Pericardium fibroblast (primary cell): ENCODE measurements around the gene S100A10. TPM values are rescaled to one million over a fixed set of nuclear protein-coding genes. Genes with fewer than 3 reads are reported as not detected.

ENCODE experiments used
- total RNA-seq: library from RNA; depleted of rRNA; stranded (reverse); fragments of >200 nt; gene quantifications from 2 replicates; pipeline ENCODE4 v1.2.3, GENCODE V29; 2015

Gene S100A10, protein sequence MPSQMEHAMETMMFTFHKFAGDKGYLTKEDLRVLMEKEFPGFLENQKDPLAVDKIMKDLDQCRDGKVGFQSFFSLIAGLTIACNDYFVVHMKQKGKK
- total RNA-seq = 243 and 508 TPM in 2 replicates

DNA sequence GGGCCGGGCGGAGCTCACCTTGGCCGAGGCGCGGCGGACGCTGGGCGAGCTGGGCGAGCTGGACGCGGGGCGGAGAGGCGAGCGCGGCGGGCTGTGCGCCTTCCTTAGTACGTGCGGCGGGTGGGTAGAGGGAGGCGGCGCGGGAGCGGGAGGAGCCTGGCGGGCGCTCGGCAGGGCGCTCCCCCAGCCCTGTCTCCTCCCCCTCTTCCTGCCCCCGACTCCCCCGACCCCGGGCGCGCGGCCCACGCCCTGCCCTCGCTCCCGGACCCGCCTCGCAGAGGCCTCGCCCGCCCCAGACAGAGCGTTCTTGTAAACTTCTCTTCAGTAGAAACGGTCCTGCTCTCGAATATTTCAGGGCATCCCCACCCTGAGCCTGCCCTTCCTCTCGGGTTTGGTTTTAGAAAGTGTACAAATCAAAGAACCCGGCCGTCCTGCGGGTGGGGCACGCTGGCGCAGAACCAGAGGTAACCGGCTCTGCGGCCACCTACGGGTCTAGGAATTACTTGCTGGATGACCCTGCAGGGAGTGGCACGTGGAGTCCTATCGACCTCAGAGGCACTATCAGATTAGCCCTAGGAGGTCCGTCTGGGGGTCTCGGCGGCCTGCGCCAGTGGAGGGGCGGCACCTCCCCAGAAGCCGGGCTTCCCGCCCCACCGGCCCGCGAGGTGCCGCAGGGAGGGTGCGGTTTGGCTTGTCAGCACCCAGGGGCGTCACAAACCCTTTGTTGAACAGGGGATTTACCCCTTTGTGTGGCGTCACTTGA, at the start of gene S100A10:
Gene S100A10 (minus strand): TSS at position 126 of the 763 bp plus-strand sequence. CDS start 7,629 bp downstream, outside the sequence.

DNA sequence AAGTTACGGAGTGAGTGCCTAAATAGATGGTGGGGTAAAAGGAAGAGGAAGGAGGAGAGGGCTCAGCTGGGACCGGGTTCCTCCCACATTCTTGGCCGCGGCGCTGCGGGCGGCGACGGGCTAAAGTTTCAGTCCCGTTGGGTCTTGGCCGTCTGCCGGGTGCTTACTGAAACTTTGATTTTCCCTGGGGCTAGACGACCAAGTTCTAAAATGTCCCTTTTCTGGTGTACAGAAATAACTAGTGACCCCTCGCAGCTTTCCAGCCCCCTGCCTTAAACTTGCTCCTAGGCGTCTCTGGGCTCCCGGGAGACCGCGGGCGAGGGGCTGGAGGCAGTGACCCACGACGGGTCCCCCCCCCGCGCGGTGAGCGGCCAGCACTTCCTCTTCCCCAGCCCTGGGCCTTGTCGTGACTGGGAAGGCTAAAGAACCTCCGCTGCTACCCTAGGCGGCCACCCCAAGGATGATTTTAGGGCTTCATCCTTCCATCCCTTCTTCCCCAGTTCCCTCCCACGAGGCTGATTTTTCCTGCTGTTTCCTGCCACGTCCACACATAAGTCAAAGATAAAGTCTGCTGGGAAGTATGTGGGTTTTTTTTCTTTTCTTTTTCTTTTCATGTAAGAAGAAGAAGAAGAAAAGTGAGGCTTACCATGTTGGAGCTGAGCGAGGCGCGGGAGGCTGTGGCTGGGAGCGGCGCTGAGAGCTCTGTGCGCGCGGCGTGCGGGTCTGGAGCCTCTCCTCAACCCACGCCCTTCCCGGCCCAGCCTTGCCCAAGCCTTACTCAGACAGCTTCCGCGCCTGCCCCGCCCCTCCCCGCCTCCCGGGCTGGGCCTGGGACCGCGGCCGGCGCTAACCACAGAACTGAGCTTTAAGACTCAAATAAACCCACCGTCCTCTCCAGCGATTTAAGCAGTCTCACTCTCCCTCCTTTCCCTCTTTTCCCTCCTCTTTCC, 42.9 kb upstream of the S100A10 start, which contains the start of gene S100A11:
Gene S100A11 (minus strand): TSS at position 738 of the 950 bp plus-strand sequence. CDS start 89 bp downstream, at position 649.

Other genes with a start within 250 kb of the S100A10 start
- gene MRPL9, start 230.4 kb downstream of the S100A10 start, total RNA-seq = 46.2 and 51.9 TPM in 2 replicates
- gene TDRKH, start 203.4 kb downstream of the S100A10 start, total RNA-seq = 1.0 and 1.5 TPM in 2 replicates
- not detected in 2 replicates for gene LINGO4, start 188.4 kb downstream of the S100A10 start, total RNA-seq
- under 0.01 TPM in 1 of 2 replicates, not detected in the other for gene RORC, start 162.1 kb downstream of the S100A10 start, total RNA-seq
- not detected in 2 replicates for gene C2CD4D, start 154.0 kb downstream of the S100A10 start, total RNA-seq
- gene THEM5, start 140.1 kb downstream of the S100A10 start, total RNA-seq = not detected in 2 replicates
- 10.0 and 17.0 TPM in 2 replicates for gene THEM4, start 84.3 kb downstream of the S100A10 start, total RNA-seq
- 428 and 784 TPM in 2 replicates for gene S100A11, start 43.1 kb upstream of the S100A10 start, total RNA-seq
- gene TCHHL1, start 95.2 kb upstream of the S100A10 start, total RNA-seq = not detected in 2 replicates
- gene TCHH, start 121.6 kb upstream of the S100A10 start, total RNA-seq = not detected in 2 replicates
- gene RPTN, start 165.4 kb upstream of the S100A10 start, total RNA-seq = not detected in 2 replicates
- gene HRNR, start 230.3 kb upstream of the S100A10 start, total RNA-seq = not detected in 2 replicates